Measurements from ENCODE around the gene NKAIN2.

NKAIN2 gene

GRCh38 chr6:124872361-124873065 is 1068.8 kb downstream of the NKAIN2 start:
- no peak for TF ChIP-seq CTCF (IDR thresholded peaks at IDR 0.05; ENCODE audit: low read depth, low read length, missing control alignments)
- no peak for DNase-seq (ENCODE audit: low read depth)
- no peak overlapping the region for H3K4me3 ChIP-seq (ENCODE audit: low read depth, low read length)

GRCh38 chr6:124873066-124873410 is 1069.4 kb downstream of the NKAIN2 start:
- no peak for TF ChIP-seq CTCF (IDR thresholded peaks at IDR 0.05; ENCODE audit: low read depth, low read length, missing control alignments)
- DNase-seq (ENCODE audit: low read depth): no peak

More at GRCh38 chr6:124873066-124873410, 1069.4 kb downstream of the NKAIN2 start:
- no peak overlapping the region for H3K4me3 ChIP-seq (ENCODE audit: low read depth, low read length)
